Mesothelial cell of epicardium (in vitro differentiated cells): Measurements from ENCODE around the gene RAB3B. TPM values are rescaled to one million over a fixed set of nuclear protein-coding genes. Genes with fewer than 3 reads are reported as not detected.

Experiments
- DNase-seq, 2 experiments: peaks; one replicate each; pipeline ENCODE4 v3.0.0; 2021; ENCODE audit warnings: low spot score in 2 of 2; ENCODE audit not compliant: unreplicated experiment in 2 of 2
- H3K27ac Mint-ChIP-seq: 2 replicates; pipeline ENCODE4 v1.8.0; 2021; ENCODE audit warnings: mixed read lengths
- H3K27me3 Mint-ChIP-seq: 2 replicates; pipeline ENCODE4 v1.8.0; 2021; ENCODE audit warnings: low read depth, mixed read lengths
- H3K36me3 Mint-ChIP-seq: 2 replicates; pipeline ENCODE4 v1.8.0; 2021; ENCODE audit warnings: mixed read lengths
- H3K4me1 Mint-ChIP-seq: 2 replicates; pipeline ENCODE4 v1.8.0; 2021; ENCODE audit warnings: mixed read lengths
- H3K4me3 Mint-ChIP-seq: 2 replicates; pipeline ENCODE4 v1.8.0; 2021; ENCODE audit warnings: mild to moderate bottlenecking, moderate library complexity, mixed read lengths
- H3K9me3 Mint-ChIP-seq: 2 replicates; pipeline ENCODE4 v1.8.0; 2021; ENCODE audit warnings: mixed read lengths
- total RNA-seq: library from RNA; stranded (reverse); gene quantifications from 3 replicates; pipeline ENCODE4 v1.2.1, GENCODE V29; 2021
- TF ChIP-seq, protein P1 (sequence below): fragments of 200-600 bp; sonication (generic); IDR thresholded peaks from one replicate; pipeline ENCODE4 v1.5.0; 2021; ENCODE audit warnings: antibody characterized with exemption; ENCODE audit not compliant: unreplicated experiment

The RAB3B gene
- total RNA-seq, 1 donor from 2014 or later = 3.8 TPM

DNA sequence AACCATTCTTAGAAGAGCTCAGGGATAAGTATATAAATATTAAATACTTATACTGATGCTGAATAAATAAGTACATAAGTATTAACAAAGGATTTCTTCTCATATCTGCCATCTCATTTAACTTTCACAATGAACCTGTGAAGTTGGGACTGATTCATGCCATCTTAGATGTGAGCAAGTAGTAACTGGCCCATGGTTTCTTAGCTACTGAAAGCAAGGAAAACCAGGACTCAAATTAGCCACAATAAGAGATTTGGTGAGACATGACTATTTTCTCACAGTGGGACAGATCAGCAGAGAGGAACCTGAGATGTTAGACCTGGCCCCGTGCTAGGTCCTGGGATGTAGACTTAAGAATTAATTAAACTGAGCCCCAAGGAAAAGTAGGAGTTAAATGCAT lies 8.2 kb upstream of the RAB3B start:
- H3K27ac Mint-ChIP-seq = no peak overlapping the region
- H3K9me3 Mint-ChIP-seq = no peaks in the 10 kb centered on the region
- H3K27me3 Mint-ChIP-seq = peaks cover 22% of the 10 kb centered on the region
- H3K36me3 Mint-ChIP-seq = no peaks in the 10 kb centered on the region
- TF ChIP-seq, protein P1, sequence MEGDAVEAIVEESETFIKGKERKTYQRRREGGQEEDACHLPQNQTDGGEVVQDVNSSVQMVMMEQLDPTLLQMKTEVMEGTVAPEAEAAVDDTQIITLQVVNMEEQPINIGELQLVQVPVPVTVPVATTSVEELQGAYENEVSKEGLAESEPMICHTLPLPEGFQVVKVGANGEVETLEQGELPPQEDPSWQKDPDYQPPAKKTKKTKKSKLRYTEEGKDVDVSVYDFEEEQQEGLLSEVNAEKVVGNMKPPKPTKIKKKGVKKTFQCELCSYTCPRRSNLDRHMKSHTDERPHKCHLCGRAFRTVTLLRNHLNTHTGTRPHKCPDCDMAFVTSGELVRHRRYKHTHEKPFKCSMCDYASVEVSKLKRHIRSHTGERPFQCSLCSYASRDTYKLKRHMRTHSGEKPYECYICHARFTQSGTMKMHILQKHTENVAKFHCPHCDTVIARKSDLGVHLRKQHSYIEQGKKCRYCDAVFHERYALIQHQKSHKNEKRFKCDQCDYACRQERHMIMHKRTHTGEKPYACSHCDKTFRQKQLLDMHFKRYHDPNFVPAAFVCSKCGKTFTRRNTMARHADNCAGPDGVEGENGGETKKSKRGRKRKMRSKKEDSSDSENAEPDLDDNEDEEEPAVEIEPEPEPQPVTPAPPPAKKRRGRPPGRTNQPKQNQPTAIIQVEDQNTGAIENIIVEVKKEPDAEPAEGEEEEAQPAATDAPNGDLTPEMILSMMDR = no peak
- no peak overlapping the region for H3K4me3 Mint-ChIP-seq
- no peak for DNase-seq
- H3K4me1 Mint-ChIP-seq = no peaks in the 10 kb centered on the region

DNA sequence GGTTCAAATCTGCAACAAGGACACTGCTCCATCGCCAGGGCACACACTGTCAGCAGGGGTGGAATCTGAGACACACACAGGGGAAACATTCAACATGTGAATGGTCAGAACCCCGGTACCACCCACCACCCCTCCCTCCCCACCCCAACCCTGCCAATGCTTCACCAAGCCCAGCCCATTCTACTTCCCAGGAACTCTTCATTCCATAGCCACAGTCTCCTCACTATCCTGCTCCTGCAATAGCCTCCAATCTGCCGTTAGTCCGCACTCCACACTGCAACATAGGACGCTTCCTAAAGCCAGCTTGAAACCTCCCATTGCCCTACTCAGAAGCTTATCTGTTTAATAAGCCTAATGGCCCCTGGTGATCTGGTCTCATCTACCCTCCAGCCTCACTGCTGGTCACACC lies 7.5 kb upstream of the RAB3B start:
- Mint-ChIP-seq H3K4me1 (no peaks in the 10 kb centered on the region), H3K4me3 (no peak overlapping the region), H3K36me3 (no peaks in the 10 kb centered on the region), H3K27ac (no peak overlapping the region), H3K9me3 (no peaks in the 10 kb centered on the region), H3K27me3 (peaks cover 30% of the 10 kb centered on the region)
- DNase-seq = no peak
- TF ChIP-seq, protein P1 = no peak

DNA sequence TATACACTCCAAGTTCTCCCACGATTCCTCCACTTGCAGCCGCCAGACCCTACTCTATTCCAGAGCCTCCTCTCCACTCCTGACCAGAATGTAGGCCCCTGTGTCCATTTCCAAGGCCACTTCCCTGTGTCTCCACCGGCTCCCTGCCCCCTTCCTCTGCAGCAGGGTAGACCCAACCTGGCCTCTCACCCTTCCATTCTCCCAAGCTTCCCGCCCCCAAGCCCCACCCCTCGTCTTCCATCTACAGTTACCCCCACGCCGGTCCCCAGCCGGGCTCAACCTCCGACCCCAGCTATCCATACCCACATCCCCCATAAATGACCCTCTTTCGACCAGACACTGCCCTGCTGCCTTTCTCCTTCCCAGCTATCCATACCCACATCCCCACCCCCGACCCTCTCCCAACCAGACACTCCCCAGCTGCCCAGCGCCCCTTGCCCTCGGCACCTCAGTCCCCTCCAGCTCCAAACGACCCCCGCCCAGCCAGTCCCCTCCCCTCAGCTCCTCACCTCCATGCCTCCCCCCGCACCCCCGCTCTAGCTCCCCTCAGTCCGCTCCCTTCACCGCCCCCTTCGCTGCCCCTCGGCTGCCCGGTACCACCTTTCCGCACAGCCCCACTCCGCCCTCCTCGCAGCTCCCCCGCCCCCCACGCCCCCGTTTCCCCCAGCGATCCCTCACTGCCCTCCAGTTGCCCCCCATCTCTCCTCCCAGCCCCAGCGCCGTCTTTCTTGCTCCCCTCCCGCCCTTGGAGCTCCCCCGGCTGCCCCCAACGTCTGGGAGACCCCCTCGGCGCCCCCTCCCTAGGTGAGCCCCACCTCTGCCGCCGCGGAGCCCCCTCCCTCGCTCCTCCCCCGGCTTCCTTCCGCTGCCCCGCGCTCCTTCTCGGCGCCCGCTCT lies 670 bp downstream of the RAB3B start:
- Mint-ChIP-seq H3K4me3 (peak overlapping the region; percentile 59), H3K27ac (no peak overlapping the region)
- DNase-seq = peak in 1 of 2 experiments; percentile 27

DNA sequence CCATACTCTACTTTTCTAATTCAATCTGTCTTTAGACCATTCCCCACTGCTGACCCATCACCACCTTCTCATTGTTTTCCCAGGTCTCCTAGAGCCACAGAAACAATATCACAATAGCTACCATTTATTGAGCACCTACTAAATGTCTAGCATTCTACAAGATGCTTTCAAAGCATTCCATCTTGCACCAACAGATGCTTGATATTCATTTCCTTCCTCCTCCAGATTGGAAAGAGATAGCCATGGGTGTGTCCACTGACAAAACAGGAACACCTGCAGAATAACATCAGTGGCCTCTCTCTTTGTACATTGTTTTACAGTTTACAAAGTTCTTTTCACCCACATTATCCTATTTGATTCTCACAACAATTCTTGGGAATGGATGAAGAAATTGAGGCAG lies 2.2 kb downstream of the RAB3B start:
- Mint-ChIP-seq H3K4me1 (no peaks in the 10 kb centered on the region), H3K27ac (no peak overlapping the region), H3K36me3 (no peaks in the 10 kb centered on the region), H3K27me3 (peaks cover 42% of the 10 kb centered on the region), H3K4me3 (peak overlapping the region; percentile 27), H3K9me3 (no peaks in the 10 kb centered on the region)
- DNase-seq = no peak
- TF ChIP-seq, protein P1 = no peak

More for the DNA sequence above, 670 bp downstream of the RAB3B start:
- no peaks in the 10 kb centered on the region for H3K36me3 Mint-ChIP-seq
- H3K4me1 Mint-ChIP-seq = no peaks in the 10 kb centered on the region
- H3K27me3 Mint-ChIP-seq = peaks cover 51% of the 10 kb centered on the region
- TF ChIP-seq, protein P1 = no peak
- H3K9me3 Mint-ChIP-seq = no peaks in the 10 kb centered on the region

DNA sequence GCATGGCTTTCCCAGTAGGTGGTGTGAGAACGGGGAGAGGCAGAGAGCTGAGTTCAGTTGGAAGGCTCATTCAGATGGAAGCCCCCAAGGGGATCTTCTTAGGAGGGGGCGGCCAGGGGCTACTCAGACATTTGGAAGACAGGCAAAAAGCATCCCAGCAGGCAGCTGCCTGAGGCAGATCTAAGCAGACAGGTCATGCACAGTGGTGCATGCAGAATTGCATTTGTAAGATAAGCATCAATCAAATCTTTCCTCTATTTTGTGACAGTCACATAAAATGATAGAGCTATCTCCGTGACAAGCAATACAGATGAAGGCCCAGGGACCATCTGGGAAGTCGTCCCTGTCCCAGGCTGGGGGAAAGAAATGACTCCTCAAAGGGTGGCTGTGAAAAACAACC lies 3.8 kb downstream of the RAB3B start:
- Mint-ChIP-seq H3K9me3 (no peaks in the 10 kb centered on the region), H3K4me3 (no peak overlapping the region), H3K27me3 (peaks cover 27% of the 10 kb centered on the region), H3K36me3 (no peaks in the 10 kb centered on the region), H3K27ac (no peak overlapping the region), H3K4me1 (no peaks in the 10 kb centered on the region)
- TF ChIP-seq, protein P1 = no peak
- DNase-seq = no peak
